NCI-H748 (cell line): ENCODE results near the gene RASA3.
"Not testable (repeated sequence)": the region's sequence is repeated elsewhere in the genome, so short reads cannot be mapped to it uniquely, and the experiment has no call there.

ENCODE experiments used
- DNase-seq: peaks from one replicate; lab custom pipeline; 2025; ENCODE audit not compliant: unreplicated experiment; lab: John Stamatoyannopoulos, UW

Gene RASA3

GRCh38 chr13:114115796-114116195 lies 16.6 kb downstream of the RASA3 start:
- DNase-seq: no peak

- no peak for DNase-seq
These were observed 17.2 kb downstream of the RASA3 start for GRCh38 chr13:114115191-114115671.

- not testable (repeated sequence) for DNase-seq
These were observed 17.8 kb downstream of the RASA3 start for GRCh38 chr13:114114666-114115065.

GRCh38 chr13:114114006-114114640 lies 18.3 kb downstream of the RASA3 start:
- no peak for DNase-seq

DNA sequence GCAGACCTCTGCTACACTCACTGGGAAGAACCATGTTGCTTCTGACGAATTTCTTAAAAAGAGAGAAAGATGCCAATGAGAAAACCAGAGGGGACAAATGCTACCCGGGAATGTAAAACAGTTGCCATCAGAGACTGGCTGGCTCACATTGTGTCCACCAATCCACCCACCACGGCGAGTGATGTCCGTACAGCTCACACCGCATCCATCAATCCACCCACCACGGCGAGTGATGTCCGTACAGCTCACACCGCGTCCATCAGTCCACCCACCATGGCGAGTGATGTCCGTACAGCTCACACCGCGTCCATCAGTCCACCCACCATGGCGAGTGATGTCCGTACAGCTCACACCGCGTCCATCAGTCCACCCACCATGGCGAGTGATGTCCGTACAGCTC lies 19.0 kb downstream of the RASA3 start:
- not testable (repeated sequence) for DNase-seq

DNA sequence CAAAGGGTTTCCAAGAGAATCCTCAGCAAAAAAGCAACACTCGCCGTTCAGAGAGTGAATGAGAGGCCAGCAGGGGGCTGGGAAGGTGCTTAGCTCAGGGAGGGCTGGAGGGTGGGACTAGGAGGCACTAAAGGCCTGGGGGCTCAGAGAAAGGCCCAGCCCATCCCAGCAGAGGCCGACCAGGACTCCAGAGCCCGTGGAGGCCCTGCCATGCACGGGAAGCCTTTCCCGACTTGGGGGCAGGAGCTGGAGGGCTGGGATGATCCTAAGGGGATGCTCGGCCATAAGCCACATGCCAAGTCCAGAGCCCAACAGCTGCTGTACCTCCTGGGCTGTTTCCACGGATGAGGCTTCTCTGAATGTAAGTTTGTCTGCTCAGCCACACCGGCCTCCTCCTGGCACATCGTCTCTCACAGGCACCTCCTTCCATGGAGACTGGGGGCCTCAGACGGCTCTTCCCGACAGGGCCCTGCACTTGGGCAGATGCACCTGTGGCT lies 19.5 kb downstream of the RASA3 start:
- DNase-seq: no peak

DNA sequence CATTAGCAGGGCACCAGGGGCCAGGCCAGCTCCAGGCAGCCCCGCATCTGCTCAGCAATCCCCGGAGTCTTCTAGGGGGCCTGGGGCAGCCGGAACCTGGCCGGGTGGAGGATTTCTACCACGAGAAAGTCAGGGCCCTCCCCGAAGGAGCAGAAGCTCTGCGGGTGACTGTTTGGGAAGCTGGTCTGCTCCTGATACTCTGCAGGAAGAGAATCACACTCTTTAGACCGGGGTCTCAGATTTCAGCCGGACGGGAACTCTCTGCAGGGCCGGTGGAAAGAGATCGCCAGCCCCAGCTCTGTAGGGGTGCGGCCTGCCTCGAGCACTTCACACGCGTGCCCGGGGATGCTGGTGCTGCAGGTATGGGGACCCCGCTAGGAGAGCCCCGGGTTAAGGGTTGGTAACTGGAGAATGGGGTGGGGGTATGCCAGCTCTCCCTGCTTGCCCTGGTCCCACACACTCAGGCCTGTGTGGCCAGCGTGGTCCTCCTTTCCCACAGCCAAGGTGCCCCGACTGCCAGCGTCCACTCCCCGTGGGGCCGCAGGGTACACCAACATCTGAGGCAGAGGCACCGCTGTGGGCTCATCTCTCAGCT lies 20.1 kb downstream of the RASA3 start:
- no peak for DNase-seq

DNA sequence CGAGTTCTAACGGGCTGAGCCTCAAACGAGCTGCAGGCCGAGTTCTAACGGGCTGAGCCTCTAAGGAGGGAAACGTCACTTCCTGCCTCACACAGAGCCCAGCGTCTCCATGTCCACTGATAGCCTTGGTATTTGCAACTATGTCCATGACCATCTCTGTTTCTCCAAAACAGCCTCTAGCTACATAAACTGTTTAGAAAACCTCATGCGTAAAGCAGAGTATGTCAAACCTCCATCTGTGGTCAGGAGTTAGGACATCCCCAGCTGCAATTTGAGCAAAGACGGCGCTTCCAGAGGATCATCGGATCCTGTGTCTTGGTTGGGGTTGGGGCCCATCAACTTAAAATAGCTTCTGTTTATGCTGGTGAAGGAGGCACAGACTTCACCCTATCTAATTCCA lies 20.8 kb downstream of the RASA3 start:
- DNase-seq: no peak

DNA sequence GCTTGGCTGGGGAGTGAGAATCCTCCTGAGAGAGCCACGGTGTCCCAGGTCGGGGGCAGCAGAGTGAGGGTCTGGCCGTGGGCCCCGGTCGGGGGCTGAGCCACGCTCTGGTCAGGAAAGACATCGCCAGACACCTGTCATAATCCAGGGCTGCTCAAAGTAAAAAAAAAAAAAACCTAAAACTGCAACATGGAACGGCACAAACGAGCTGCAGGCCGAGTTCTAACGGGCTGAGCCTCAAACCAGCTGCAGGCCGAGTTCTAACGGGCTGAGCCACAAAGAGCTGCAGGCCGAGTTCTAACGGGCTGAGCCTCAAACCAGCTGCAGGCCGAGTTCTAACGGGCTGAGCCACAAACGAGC lies 21.6 kb downstream of the RASA3 start:
- DNase-seq: not testable (repeated sequence)

DNA sequence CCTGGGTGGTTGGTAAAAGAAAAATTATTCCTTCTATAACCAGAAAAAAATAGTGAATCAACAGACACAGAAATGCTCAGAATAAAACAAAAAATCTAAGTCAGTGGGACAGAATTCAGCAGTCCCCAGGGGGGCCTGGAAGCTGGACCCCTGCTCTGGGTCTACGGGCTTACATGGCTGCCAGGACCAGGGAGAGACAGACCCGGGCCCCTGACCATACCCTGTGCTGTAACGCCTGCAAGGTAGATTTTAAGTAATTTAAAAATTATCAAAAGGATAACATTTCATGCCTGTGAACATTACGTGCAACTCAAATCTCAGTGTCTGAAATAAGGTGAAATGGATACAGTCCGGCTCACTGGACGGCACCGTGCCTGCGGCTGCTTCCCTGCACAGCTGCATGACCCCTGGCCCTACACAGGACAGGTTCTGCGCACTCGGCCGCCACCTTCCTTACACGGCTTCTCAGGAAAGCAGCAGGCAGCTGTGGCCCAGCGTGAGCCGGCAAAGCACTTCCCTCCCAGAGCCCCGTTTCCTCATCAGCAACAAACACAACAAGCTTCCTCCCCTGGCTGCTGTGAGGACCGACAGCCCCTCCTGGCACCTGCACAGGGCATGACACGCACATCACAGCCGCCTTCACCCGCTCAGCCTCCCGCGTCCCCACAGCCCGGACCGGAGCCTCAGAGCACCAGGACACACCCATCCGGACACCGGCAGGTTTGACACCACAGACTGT lies 22.2 kb downstream of the RASA3 start:
- DNase-seq: peak; percentile 37

- DNase-seq: no peak
These were observed 22.8 kb downstream of the RASA3 start for GRCh38 chr13:114109641-114110041.

DNA sequence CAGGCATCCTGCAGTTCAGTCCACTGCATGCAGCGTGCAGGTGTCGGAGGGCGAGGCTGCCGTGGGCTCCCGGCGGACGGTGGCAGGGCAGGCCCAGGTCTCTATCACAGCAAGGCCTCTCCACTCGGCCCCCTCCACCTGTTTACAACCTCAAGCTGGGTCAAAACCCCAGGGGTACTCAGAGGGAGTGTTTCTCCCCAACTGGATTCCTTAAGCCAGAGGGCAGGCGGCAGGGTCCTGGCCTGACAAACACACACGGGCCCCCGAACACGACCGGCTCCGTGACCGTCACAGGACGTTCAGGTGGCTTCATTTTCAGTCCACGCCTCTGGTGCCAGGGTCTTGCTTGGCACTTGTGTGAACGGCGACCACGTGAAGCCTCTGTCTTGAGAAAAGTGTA lies 23.5 kb downstream of the RASA3 start:
- DNase-seq: no peak

GRCh38 chr13:114108141-114108761 lies 24.2 kb downstream of the RASA3 start:
- no peak for DNase-seq

- DNase-seq: no peak
These were observed 24.7 kb downstream of the RASA3 start for GRCh38 chr13:114107686-114108081.

DNA sequence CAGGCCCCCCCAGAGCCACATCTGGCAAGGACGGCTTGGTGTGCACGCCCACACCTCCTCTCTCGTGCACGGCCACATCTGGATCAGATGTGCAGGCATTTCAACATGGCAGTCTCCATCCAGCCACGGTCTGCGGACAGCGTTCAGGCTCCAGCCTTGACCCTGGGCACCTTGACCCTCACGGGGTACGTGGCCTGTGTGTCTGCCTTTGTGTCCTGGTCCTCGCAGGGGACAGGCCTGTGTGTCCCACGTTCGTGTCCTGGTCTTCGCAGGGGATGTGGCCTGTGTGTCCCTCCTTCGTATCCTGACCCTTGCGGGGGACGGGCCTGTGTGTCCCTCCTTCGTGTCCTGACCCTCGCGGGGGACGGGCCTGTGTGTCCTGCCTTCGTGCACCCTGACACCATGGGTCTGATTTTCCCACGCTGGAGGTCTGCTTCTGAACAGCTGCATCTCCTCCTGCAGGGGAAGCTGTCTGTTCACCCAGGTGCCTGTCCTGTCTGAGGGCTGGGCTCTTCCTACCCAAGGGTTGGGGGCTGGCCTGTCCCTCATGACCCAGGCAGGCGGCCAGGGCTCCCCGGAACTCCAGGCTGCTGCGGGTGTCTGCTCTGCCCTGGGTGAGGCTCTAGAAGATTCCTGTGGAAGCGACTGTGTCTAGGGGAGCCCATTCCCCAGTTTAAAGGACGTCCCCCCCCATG lies 25.3 kb downstream of the RASA3 start:
- no peak for DNase-seq

DNA sequence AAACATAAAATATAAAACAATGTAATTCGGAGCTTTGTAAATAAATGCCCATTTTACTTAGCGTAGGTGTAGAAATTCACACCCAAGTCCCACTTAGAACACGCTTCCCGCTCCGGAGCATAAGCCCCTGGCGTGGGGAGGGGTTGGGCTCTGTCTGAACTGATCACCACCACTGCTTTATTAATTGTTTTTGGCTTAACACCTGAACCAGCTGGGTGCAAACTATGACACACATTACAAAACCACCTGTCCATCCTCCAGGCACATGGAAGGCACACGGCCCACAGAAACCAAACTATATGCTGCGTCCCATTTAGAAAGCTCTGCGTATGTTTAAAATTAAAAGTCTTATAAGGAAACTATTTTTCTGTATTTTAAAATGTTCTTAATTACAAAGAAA lies 25.9 kb downstream of the RASA3 start:
- DNase-seq: no peak

- no peak for DNase-seq
These were observed 26.8 kb downstream of the RASA3 start for GRCh38 chr13:114105521-114106225.

- no peak for DNase-seq
These were observed 27.5 kb downstream of the RASA3 start for GRCh38 chr13:114104655-114105520.

DNA sequence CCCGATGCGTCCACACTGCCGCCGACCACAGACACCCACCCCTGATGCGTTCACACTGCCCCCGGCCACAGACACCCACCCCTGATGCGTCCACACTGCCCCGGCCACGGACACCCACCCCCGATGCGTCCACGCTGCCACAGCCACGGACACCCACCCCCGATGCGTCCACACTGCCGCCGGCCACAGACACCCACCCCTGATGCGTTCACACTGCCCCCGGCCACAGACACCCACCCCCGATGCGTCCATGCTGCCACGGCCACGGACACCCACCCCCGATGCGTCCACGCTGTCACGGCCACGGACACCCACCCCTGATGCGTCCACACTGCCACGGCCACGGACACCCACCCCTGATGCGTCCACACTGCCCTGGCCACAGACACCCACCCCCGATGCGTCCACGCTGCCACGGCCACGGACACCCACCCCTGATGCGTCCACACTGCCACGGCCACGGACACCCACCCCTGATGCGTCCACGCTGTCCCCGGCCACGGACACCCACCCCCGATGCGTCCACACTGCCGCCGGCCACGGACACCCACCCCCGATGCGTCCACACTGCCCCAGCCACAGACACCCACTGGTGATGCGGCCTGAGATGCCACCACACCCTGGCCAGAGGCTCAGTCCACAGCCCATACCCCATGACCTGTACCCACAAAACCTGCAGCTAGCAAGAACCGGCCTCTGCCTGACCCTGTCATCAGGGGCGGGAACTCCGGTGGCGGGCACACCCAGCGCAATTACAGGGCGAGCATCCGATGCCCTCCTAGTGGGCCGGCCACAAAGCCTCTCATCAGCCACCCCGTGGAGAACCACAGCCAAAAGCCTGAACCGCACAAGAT lies 28.4 kb downstream of the RASA3 start:
- DNase-seq: no peak
